Liver (tissue), 3 donors: ENCODE measurements around the gene UBE2M.

Experiments used
- ATF3 ChIP-seq: IDR thresholded peaks from 2 replicates; pipeline ENCODE4 v1.6.1; 2016; ENCODE audit warnings: antibody characterized with exemption
- CTCF ChIP-seq: fragments of 150-350 bp; IDR thresholded peaks from 2 replicates; pipeline ENCODE4 v1.5.1; 2017; ENCODE audit warnings: improper control_type of control experiment, low read depth, low read length; ENCODE audit not compliant: missing input control
- EGR1 ChIP-seq, 2 donors: IDR thresholded peaks; 2 replicates each; pipeline ENCODE4 v1.6.1; 2016 to 2018; ENCODE audit warnings: antibody characterized with exemption in 2 of 2, low read depth in 2 of 2
- FOXA1 ChIP-seq: IDR thresholded peaks from 2 replicates; pipeline ENCODE4 v1.6.1; 2016; ENCODE audit warnings: antibody characterized with exemption
- GABPA ChIP-seq, 2 donors: IDR thresholded peaks in 1 of 2; conservative IDR thresholded peaks in 1 of 2; 2 replicates each; pipeline ENCODE4 v1.6.1; 2016; ENCODE audit warnings: antibody characterized with exemption in 2 of 2, mild to moderate bottlenecking in 1 of 2, moderate library complexity in 1 of 2
- JUND ChIP-seq, 2 donors: IDR thresholded peaks; 2 replicates each; pipeline ENCODE4 v1.6.1; 2016; ENCODE audit warnings: antibody characterized with exemption in 2 of 2
- MAX ChIP-seq: IDR thresholded peaks from 2 replicates; pipeline ENCODE4 v1.6.1; 2016; ENCODE audit warnings: antibody characterized with exemption
- RAD21 ChIP-seq, 2 donors: IDR thresholded peaks; 2 replicates each; pipeline ENCODE4 v1.6.1; 2016; ENCODE audit warnings: antibody characterized with exemption in 2 of 2, mild to moderate bottlenecking in 2 of 2
- REST ChIP-seq: IDR thresholded peaks from 2 replicates; pipeline ENCODE4 v1.6.1; 2016; ENCODE audit warnings: antibody characterized with exemption, mild to moderate bottlenecking
- RXRA ChIP-seq, 2 donors: IDR thresholded peaks; 2 replicates each; pipeline ENCODE4 v1.6.1; 2017 to 2018; ENCODE audit warnings: antibody characterized with exemption in 2 of 2, mild to moderate bottlenecking in 1 of 2
- SP1 ChIP-seq: IDR thresholded peaks from 2 replicates; pipeline ENCODE4 v1.6.1; 2018; ENCODE audit warnings: antibody characterized with exemption, mild to moderate bottlenecking
- TAF1 ChIP-seq: conservative IDR thresholded peaks from 2 replicates; pipeline ENCODE4 v1.6.1; 2016; ENCODE audit warnings: antibody characterized with exemption, mild to moderate bottlenecking
- YY1 ChIP-seq: IDR thresholded peaks from 2 replicates; pipeline ENCODE4 v1.6.1; 2016; ENCODE audit warnings: antibody characterized with exemption, mild to moderate bottlenecking
- ZBTB33 ChIP-seq: IDR thresholded peaks from 2 replicates; pipeline ENCODE4 v1.6.1; 2016; ENCODE audit warnings: antibody characterized with exemption
- donor health status: healthy.
- donor health status: healthy.

GRCh38 chr19:58578012-58578925, 19.9 kb upstream of the UBE2M start:
- TF ChIP-seq CTCF: no peak
- no peak for TF ChIP-seq MAX
- TF ChIP-seq REST: no peak
- no peak for TF ChIP-seq SP1
- no peak for TF ChIP-seq JUND (IDR thresholded peaks at IDR 0.05)
- no peak for TF ChIP-seq YY1
- no peak for TF ChIP-seq GABPA (IDR thresholded peaks at IDR 0.05 in 1 of 2, conservative IDR thresholded peaks at IDR 0.05 in 1 of 2)
- no peak for TF ChIP-seq RAD21 (IDR thresholded peaks at IDR 0.05)
- no peak for TF ChIP-seq TAF1
- TF ChIP-seq ATF3: no peak
- no peak for TF ChIP-seq RXRA (IDR thresholded peaks at IDR 0.05)
- no peak for TF ChIP-seq EGR1 (IDR thresholded peaks at IDR 0.05; ENCODE audit: low read depth in 2 of 2)
- no peak for TF ChIP-seq ZBTB33
- TF ChIP-seq FOXA1: no peak
